Activated T-cell treated with anti-CD3 and anti-CD28 coated beads for 4 hours (primary cell): Measurements from ENCODE around the gene CACNA1E.
"Not testable (repeated sequence)": the region's sequence is repeated elsewhere in the genome, so short reads cannot be mapped to it uniquely, and the experiment has no call there.

ENCODE experiments used
- DNase-seq: peaks from one replicate; pipeline ENCODE4 v3.0.0-alpha.2; 2020

CACNA1E gene

DNA sequence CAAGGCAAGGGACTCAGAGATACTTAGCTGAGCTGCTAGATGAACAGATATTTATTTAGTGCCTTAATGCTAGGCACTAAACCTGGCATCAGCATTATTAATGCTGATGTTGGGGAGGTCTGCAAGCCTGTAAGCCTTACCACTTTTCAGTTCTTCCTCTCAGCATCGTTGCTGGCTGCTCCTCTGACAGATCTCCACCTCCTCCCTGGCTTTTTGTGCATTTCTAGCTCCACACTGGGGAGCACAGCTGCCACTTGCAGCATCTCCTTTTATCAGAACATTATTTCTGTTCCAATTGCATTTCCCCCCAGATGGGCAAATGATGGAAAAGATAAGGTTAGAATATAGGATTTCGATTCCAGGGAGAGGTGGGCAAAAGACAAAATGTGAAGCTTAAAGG lies 34.8 kb downstream of the CACNA1E start:
- no peak for DNase-seq

DNA sequence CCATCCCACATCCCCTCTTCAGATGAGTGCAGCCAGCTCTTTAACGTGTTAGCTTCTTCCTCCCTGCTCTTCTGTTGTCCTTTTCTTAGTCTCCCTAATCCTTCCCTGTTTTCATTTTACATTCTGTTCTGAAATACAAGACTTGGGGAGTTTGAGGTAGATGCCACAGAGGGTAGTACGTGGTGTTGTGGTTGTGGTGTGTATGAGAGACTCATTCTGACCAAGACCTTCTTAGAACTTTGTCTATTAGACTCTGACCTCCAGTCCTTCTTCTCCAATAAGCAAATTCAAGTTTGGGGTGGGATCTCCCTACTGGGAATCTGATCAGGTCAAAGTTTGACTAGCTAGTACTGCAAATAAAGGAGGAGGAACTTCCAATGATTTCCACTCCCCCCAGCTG lies 39.5 kb downstream of the CACNA1E start:
- no peak for DNase-seq

DNA sequence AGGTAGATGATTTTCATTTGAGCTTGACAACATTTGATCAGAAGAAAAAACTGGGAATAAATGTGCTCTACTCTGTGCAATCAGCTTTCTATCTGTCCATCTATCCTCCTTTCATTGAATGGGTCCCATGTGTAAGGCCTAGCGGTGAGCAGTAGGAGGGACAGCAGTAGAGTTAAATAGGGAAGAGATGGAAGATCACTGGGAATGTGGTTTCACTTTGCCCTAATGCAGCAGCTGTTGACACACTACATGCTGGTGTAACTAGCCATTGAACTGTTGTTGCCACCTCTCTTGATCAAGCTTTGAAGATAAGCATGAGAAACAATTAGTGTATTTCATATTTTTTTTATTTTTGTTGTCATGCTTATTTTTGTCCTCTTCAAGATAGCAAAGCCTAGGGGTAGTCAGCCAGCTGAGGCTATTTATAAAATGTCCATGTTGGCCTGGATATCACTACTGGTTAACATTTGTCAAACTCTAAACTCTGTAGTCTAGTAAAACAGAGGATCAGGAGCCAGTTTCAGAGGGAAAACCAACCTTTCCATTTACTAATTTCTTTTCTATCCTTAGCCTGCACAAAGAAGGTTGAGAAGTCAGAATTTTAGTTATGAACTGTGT lies 41.9 kb downstream of the CACNA1E start:
- DNase-seq, result no peak

DNA sequence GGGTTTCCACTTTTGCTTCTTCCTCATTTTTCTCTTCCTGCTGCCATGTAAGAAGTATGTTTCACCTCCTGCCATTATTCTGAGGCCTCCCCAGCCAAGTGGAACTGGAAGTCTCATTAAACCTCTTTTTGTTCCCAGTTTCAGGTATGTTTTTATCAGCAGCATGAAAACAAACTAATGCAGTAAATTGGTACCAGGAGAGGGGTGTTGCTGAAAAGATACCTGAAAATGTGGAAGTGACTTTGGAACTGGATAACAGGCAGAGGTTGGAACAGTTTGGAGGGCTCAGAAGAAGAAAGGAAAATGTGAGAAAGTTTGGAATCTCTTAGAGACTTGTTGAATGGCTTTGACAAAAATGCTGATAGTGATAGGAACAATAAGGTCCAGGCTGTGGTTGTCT lies 44.9 kb downstream of the CACNA1E start:
- DNase-seq, result not testable (repeated sequence)

DNA sequence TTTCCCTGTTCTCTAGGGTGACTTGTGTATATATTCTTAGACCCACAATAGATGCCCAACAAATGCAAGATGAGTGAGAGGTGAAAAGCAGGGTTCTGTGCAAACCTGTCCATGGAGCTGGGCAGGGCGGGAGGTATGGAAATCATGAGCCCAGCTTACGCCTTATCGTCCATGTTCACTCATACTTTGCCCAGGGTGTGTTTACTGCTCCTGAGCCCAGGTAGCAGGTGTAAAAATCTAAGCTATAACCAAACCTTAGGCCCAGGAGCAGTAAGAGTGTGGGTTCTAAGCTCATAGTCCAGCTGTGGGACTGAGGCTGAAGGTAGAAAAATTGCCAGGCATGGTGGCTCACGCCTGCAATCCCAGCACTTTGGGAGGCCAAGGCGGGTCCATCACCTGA lies 48.1 kb downstream of the CACNA1E start:
- DNase-seq, result no peak

DNA sequence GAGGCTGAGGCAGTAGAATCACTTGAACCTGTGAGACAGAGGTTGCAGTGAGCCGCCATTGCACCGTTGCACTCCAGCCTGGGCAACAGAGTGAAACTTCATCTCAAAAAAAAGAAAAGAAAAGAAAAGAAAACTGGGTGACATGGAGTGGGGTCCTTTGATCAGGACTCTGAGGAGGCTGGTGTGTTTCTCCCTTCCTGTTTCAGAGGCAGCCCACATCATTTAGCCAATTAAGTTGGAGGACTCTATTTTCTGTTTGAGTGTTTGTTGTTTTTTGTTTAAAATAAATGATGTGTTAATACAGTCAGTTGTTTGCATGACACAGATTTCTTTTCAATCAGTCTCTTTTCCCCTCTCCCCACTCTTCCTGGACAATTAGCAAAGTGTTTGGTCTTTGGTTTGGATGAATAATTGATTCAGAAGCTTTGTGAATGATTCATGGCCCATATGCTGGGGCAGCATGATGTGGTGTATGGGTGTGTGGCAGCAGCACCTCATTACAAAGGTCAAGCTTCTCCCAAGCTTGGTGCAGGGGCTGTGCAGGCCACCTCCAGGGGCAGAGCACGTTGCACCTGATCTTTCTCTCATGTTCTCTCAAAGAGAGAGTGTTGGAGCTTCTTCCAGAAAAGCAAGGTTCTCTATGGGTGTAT lies 48.8 kb downstream of the CACNA1E start:
- DNase-seq, result no peak

DNA sequence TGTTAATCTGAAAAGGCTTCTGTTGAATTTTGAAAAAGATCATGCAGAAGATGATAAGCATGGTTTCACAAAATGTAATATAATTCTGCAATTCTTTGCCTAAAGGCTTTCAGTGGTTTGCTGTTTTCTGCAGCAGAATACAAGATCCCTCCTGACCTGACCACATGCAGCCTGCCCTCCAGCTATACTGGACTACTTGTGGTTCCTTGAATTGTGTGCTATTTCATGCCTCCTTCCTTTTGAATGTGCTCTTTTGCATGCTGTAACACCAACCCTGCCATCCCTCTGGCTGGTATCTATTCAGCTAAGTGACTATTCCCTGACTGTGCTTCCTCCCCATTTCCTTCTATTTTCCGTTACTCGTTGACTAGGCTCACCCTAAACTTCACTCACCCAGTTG lies 55.5 kb downstream of the CACNA1E start:
- no peak for DNase-seq

DNA sequence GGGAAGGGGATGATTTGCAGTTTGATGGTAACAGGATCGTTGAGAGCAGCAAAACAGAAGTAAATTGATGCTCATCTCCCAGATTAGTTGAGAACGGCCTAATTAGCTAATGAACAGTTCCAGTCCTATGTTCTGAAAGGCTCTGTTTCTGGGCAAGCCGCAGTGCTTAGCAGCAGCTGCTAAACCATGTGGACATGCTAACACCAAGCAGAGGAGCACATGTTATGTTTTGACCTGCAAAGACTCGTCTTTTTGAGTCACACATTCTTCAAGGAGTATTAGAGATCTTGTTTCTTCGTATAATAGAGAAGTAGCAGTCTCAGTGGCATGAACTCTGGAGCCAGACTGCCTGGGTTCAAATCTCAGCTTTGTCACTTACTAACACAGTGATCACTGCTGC lies 58.1 kb downstream of the CACNA1E start:
- no peak for DNase-seq

DNA sequence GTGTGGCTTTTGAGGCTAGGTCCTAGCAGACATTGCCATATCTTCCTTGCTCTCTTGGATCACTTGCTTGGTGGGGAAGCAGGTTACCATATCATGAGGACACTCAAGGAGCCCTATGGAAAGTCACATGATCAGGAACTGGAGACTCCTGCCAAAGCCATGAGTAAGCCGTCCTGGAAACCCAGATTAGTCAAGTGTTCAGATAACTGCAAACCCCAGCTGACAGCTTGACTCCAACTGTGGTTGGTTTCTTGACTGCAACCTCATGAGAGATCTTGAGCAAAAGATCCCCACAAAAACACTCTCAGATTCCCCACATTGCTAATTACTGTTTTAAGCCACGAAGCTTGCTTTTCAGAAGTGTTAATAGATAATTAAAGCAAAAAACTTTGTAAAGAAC lies 58.6 kb downstream of the CACNA1E start:
- no peak for DNase-seq

DNA sequence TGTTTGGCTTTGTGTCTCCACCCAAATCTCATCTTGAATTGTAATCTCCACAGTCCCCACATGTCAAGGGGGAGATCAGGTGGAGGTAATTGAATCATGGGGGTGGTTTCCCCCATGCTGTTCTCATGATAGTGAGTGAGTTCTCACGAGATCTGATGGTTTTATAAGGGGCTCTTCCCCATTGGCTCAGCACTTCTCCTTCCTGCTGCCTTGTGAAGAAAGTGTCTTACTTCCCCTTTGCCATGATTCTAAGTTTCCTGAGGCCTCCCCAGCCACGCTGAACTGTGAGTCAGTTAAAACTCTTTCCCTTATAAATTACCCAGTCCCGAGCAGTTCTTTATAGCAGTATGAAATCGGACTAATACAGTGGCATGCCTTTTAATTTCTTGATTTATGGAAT lies 59.1 kb downstream of the CACNA1E start:
- DNase-seq, result not testable (repeated sequence)

DNA sequence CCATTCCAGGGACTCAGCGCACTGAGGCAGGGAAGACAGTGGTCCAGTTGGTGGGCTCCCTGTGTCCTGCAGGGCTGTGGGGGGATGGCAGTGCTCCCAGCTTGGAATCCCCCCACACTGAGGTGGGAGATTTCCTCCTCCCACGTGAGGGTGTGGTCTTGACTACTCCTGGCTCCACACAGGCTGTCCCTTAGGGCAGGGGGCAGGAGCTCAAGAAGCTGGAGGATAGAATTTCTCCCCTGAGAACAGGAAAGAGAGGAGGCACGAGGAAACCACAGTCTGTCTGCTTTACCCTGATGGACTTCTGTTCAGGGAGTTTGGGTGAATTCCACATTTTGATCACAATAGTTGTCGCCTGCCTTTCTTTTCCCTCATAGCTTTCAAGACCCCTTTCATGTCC lies 62.1 kb downstream of the CACNA1E start:
- no peak for DNase-seq

DNA sequence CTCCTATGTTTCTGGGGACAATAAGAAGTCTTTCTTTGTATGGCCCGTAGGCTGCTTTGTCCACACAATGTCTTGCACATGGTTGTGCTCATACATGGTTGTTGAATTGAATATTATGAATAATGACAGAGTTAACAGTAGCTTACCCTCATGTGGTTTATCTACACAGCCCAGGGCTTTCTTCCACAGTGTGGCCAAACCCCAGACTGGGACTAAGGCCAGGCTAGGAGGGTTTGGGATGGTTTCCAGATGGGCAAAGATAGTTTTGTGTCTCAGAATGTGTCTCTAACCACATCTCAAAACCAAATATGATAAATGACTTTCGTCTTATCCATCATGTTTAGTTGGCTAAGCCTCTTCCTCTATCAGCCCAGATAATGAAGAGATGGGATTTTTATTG lies 65.2 kb downstream of the CACNA1E start:
- DNase-seq, result no peak

DNA sequence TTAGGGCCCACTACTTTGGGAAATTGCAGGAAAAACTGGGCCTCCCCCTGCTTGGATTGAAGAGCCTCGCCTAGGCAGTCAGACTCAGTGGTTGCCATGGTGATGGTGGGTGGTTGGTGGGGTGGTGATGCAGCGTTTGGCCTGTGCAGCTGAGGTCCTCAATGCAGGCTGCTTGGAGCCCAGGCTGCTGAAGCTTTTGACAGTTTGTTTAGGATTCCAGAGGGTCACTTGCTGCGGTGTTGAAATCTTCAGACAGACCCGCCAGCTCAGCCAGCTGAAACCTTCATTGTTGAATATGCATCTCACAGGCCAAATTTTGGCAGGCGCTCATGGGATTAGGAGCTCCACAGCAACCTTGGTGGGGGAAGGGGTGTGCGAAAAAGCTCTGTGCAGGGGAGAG lies 67.9 kb downstream of the CACNA1E start:
- DNase-seq, result no peak

DNA sequence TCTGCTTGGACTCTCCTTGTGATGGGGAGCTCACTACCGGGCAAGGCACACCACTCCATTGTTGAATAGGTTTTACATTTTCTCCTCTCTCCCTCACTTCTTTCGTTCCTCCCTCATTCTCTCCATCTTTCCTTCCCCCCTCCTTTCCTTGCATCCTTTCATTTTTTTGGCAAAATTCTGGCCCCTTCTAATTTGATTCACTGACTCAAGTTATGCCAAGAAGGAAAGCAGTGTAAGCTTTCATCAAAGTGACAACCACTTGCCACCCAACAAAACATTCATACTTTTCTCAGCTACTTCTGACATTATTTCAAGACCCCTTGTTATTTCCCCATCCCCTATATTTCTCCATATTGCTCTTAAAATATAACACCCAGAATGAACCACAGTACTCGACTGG lies 68.4 kb downstream of the CACNA1E start:
- DNase-seq, result no peak

DNA sequence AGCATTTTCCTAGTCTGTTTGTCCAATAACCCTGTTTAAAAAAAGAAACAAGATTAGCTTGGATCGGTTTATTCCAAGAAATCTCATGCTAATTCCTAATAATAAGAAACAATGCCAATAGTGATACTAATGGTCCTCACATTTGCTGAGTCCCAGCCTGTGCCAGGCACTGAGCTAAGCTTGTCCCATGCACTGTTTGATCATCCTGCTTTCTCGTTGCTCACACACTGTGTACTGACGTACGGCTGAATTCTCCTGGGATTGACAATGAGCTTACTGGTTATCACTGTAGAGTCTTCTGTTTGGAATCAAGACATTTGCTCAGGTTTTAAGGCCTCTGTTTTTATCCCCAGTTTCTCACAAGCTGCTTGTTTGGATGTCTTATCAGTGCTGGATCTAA lies 71.1 kb downstream of the CACNA1E start:
- no peak for DNase-seq

DNA sequence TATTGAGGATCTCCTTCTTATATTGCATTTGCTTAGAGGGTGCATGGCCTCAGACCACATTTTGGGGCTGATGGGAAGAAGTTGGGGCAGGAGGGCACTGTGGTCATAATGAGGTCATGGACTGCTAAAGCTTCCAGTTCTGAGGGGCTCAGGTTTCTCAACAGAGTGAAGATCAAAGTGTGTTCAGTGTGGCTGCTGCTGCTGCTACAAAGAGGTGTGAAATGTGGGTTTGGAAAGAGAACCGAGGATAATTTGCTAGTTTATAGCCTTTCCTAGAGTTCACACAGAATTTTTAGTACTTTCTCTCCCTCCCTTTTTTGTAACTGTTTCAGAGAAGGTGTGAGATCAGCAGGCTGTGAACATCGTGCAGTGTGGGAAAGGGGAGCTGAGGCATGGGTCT lies 73.3 kb downstream of the CACNA1E start:
- no peak for DNase-seq

DNA sequence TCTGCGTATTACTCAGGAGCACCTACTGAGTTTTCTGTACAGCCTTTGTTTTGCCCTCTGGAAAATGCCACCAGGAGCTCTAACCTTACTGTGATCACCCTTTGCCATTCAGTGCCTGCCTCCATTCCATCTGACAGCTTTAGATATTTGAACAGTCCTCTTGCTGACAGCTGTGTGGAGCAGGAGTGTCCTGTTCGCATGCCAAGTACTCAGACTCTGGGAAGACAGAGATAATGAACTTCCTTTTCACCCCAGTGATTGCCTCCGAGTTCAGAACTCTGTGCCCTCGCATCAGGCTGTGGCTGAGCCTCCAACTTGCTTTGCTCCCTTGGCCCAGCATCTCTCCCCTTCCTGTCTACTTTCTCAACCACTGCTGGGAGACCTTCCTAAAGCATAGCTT lies 74.0 kb downstream of the CACNA1E start:
- no peak for DNase-seq

DNA sequence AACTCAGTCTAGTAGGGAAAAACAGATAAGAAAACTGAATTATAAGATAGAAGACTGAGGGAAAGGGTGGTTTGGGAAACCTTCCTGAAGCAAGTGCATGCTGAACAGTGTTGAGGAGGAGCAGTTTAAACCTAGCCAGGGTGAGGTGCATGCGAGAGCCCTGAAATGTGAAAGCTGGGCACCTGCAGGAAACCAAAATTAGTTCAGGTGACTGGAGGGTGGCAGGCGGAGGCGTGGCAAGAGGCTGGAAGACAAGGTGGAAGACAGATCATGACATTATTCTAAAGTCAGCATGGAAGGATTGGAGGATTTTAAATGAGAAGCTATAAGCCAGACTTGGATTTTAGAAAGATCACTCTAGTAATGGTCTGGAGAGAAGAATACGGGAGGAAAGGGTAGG lies 75.1 kb downstream of the CACNA1E start:
- DNase-seq, result no peak

DNA sequence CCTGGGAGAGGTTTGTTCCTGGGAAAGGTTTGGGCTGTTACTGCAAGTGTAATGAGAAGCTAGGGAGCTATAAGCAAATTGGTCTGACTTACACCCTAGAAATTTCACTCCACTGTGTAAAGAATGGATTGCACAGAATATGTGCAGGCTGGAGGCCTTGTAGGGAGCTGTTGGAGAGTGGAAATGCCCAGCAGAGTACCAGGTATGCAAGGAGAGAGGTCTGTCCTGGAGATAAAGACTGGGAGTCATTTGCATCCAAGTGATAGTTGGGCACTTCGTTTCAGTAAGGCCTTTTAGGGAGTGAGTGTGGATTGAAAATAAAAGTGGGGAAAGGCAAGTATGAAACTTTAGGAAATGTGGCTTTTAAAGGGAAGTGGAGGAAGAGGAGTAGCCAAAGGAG lies 75.8 kb downstream of the CACNA1E start:
- DNase-seq, result no peak

DNA sequence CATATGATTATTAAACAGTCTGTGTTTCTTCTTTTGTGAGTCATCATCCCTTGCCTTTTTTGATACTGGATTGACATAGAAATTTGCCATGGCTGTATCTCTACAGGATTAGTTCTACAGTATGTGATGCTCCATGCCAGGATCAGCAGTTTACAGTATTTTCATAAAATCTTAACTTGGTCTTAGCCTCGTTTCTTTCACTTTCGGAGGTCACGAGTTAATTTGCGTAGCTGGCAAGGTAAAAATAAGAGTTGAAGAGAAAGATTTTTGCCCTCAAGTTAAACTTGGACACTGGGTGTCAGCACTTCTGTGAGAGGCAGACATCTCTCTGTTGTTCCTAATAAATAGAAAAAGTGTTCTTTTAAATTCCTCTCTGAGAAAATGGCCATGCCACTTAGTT lies 79.1 kb downstream of the CACNA1E start:
- no peak for DNase-seq

DNA sequence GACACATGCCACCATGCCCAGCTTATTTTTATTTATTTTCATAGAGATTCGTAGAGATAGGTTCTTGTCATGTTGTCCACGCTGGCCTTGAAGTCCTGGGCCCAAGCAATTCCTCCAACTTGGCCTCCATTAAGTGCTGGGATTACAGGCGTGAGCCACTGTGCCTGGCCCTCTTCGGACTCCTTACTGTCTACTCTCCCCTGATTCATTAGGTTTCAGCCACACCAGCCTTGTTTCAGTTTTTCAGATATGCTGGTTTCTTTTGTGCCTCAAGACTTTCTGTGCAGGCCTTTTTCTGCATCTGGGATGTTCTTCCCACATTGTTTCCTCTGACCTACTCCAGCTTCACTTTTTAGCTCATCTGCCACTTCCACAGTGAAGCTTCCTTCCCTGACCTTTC lies 85.4 kb downstream of the CACNA1E start:
- DNase-seq, result no peak

DNA sequence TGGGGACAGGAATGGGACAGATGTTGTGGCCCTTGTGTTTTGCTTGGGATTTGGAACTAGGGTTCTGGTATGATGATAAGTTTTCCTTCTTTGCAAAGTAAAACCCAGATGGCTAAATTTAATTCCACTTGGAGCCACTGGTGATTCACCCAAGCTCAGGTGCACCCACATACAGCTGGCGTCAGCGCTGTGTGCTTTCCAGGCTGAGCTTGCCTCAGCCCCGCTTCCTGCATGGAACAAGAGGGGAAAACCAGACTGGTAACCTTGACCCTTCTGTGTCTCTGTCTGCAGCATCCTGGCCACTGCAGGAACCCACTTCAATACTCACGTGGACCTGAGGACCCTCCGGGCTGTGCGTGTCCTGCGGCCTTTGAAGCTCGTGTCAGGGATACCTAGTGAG lies 94.2 kb downstream of the CACNA1E start:
- DNase-seq, result no peak

DNA sequence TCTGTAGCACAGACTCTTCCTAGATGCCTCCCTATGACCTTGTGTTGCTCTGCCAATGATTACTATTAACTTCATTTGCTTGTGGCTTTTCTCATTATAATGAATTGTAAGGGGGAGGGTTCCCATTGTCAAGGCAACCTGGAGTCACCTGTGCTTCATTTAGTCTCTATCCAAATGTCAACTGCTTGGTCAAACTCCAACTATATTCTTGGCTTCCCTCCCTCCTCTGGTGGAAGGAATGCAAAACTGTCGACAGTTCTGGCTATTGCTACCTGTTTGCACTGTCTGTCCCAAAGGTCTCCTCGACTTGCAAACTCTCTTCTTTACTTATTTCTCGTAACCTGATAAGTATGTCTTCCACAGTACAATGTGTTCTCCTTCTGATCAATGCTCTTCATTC lies 100.3 kb downstream of the CACNA1E start:
- DNase-seq, result no peak

DNA sequence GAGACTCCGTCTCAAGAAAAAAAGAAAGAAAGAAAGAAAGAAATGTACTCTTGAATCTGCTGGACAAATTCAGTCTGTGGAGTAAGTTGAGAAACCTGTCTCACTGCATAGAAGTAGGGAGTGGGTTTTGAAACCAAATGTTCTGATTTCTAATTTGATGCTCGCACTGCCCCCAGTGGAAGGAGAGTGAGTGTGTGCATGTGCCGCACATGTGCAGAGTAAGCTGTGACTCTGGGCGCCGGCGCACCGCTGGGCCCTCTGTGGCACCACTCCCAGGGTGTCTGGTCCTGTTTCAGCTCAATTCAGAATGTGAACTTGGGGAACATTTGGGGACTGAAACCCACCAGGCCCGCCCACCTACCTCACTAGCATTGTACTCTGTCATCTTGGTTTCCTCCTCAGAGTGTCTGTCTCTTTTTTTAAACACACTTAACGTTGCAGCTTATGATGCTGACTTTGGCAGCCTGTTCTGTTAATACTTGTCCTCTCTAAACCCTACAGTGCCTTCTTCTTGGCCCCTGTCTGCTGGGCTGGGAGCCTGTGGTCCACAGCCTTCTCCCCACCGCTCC lies 104.6 kb downstream of the CACNA1E start:
- no peak for DNase-seq

DNA sequence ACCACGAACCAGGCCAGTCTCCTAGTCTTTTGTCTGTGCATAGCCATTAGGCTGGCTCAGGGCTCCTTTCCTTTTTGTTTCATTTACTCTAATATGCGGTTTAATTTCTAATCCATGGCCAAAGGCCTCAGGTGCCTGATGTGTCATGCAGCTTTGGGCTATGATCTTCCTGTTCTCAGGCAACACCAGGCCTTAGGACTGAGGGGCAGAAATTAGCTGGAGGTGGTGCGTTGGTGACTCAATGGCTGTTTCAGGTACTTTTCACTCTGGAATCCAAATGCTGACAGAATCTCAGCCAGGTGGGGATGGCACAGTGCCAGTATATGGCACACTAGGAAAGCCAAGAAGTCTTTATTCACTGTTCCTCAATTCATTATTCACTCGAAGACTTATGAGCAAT lies 105.3 kb downstream of the CACNA1E start:
- no peak for DNase-seq
